SU-DHL-6 (cell line): Measurements from ENCODE around the gene C16orf78.

Source experiments
- H2AFZ ChIP-seq: fragments of 200-600 bp; sonication (generic); 2 replicates; pipeline ENCODE4 v1.6.1; 2014; ENCODE audit warnings: low read depth, mild to moderate bottlenecking, moderate library complexity, mixed read lengths, antibody characterized with exemption, low read length; ENCODE audit not compliant: severe bottlenecking
- H3F3A ChIP-seq: fragments of 200-600 bp; shearing (Covaris generic); 2 replicates; pipeline ENCODE4 v1.6.0; 2016; ENCODE audit warnings: antibody characterized with exemption, mild to moderate bottlenecking; ENCODE audit not compliant: insufficient read depth
- H3K27ac ChIP-seq: fragments of 200-600 bp; sonication (generic); 2 replicates; pipeline ENCODE4 v1.5.1; 2016; ENCODE audit warnings: low read depth, mild to moderate bottlenecking, low read length, moderate library complexity, mixed read lengths
- H3K27me3 ChIP-seq: fragments of 200-600 bp; sonication (generic), shearing (Covaris generic); 2 replicates; pipeline ENCODE4 v1.6.0; 2014; ENCODE audit warnings: mild to moderate bottlenecking, low read length
- H3K36me3 ChIP-seq: fragments of 200-600 bp; sonication (generic); 2 replicates; pipeline ENCODE4 v1.6.1; 2014; ENCODE audit warnings: mild to moderate bottlenecking, low read length, mixed read lengths
- H3K4me2 ChIP-seq: fragments of 300-600, 200-600 bp; shearing (Covaris generic), sonication (generic); 2 replicates; pipeline ENCODE4 v1.6.0; 2014; ENCODE audit warnings: low read length, low read depth, mild to moderate bottlenecking; ENCODE audit not compliant: poor library complexity, severe bottlenecking
- H3K4me3 ChIP-seq: fragments of 200-600 bp; sonication (generic); 2 replicates; pipeline ENCODE4 v1.5.1; 2014; ENCODE audit warnings: antibody characterized with exemption, low read length, mild to moderate bottlenecking, mixed read lengths; ENCODE audit not compliant: insufficient read depth, poor library complexity, severe bottlenecking
- H3K79me2 ChIP-seq: fragments of 200-600 bp; sonication (generic); 2 replicates; pipeline ENCODE4 v1.6.1; 2014; ENCODE audit warnings: mild to moderate bottlenecking, low read length, moderate library complexity; ENCODE audit not compliant: insufficient read depth
- H3K9ac ChIP-seq: fragments of 200-600 bp; sonication (generic); 2 replicates; pipeline ENCODE4 v1.7.0; 2014; ENCODE audit warnings: mild to moderate bottlenecking, low read length
- H3K9me2 ChIP-seq: fragments of 200-600 bp; sonication (generic); replicated peaks from 2 replicates; pipeline ENCODE4 v1.6.1; 2014; ENCODE audit warnings: low read length; ENCODE audit not compliant: insufficient read depth
- H3K9me3 ChIP-seq: fragments of 200-600 bp; sonication (generic); 2 replicates; pipeline ENCODE4 v1.6.1; 2014; ENCODE audit warnings: low read length, mixed read lengths; ENCODE audit not compliant: insufficient read depth
- H4K20me1 ChIP-seq: fragments of 200-600 bp; sonication (generic); 2 replicates; pipeline ENCODE4 v1.6.1; 2014; ENCODE audit warnings: low read depth, mild to moderate bottlenecking, antibody characterized with exemption, low read length, moderate library complexity, mixed read lengths
- EZH2phosphoT487 ChIP-seq: fragments of 200-600 bp; sonication (generic), shearing (Covaris generic); conservative IDR thresholded peaks from 2 replicates; pipeline ENCODE4 v1.6.1; 2018; ENCODE audit warnings: mild to moderate bottlenecking, antibody characterized with exemption, low read length, moderate library complexity, mixed read lengths
- TF ChIP-seq, protein P1 (sequence below): fragments of 200-600 bp; sonication (generic); IDR thresholded peaks from one replicate; pipeline ENCODE4 v1.5.1; 2017; ENCODE audit warnings: antibody characterized with exemption, mild to moderate bottlenecking, low read length, moderate library complexity; ENCODE audit not compliant: insufficient read depth, poor library complexity, severe bottlenecking

C16orf78 gene

DNA sequence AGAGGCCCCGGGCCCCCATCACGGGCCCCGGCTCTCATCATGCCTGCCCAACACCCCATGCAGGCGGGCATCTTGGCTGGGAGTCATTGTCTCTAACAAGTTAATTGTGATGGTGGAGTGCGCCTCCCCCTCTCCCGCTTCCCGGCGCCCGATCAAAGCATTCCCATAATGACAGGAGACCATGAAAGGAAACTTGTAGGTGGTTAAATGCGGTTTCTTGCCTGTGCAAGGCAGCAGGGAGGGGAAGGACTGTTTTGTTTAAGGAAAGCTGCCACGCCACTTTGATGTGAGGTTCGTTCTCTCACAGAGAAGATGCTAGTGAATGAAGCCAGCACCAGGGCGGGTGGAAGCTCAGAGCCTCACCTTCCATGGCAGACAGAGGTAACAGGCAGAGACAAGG is 45.4 kb downstream of the C16orf78 start:
- H3K9ac ChIP-seq: no peak overlapping the region
- H3K4me2 ChIP-seq: no peak overlapping the region
- no peaks in the 10 kb centered on the region for H3K79me2 ChIP-seq
- H3K36me3 ChIP-seq: no peaks in the 10 kb centered on the region
- H3K27ac ChIP-seq: no peak overlapping the region
- TF ChIP-seq, protein P1, sequence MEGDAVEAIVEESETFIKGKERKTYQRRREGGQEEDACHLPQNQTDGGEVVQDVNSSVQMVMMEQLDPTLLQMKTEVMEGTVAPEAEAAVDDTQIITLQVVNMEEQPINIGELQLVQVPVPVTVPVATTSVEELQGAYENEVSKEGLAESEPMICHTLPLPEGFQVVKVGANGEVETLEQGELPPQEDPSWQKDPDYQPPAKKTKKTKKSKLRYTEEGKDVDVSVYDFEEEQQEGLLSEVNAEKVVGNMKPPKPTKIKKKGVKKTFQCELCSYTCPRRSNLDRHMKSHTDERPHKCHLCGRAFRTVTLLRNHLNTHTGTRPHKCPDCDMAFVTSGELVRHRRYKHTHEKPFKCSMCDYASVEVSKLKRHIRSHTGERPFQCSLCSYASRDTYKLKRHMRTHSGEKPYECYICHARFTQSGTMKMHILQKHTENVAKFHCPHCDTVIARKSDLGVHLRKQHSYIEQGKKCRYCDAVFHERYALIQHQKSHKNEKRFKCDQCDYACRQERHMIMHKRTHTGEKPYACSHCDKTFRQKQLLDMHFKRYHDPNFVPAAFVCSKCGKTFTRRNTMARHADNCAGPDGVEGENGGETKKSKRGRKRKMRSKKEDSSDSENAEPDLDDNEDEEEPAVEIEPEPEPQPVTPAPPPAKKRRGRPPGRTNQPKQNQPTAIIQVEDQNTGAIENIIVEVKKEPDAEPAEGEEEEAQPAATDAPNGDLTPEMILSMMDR: no peak
- TF ChIP-seq EZH2phosphoT487: no peak
- no peak overlapping the region for H3K4me3 ChIP-seq
- no peaks in the 10 kb centered on the region for H3K9me2 ChIP-seq
- no peaks in the 10 kb centered on the region for H3F3A ChIP-seq
- no peaks in the 10 kb centered on the region for H4K20me1 ChIP-seq
- no peaks in the 10 kb centered on the region for H3K9me3 ChIP-seq
- H3K27me3 ChIP-seq: 0 out of 2 replicates have a peak, but pooled peaks cover 3% of the 10 kb centered on the region
- H2AFZ ChIP-seq: no peak overlapping the region

DNA sequence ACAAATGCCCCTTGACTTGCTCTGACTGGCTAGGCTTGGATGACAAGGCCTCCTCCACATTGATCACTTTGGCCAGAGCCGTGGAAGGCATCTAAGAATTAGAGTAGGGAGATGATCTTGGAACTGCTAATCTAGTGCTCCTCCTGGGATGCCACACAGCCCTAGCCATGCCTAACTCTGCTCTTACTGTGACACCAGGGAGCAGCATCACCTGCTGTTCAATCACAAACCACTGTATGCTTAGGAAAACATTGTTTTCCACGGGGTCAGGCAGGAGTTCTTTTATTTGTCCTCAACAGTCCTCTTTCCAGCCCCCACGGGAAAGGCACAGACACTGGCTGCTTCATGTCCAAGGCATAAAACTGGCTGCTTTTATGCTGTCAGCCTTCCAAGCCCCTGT is 46.3 kb downstream of the C16orf78 start:
- H4K20me1 ChIP-seq: no peaks in the 10 kb centered on the region
- H3K4me3 ChIP-seq: no peak overlapping the region
- H3K27ac ChIP-seq: no peak overlapping the region
- no peak overlapping the region for H3K4me2 ChIP-seq
- no peak overlapping the region for H2AFZ ChIP-seq
- H3K27me3 ChIP-seq: 0 out of 2 replicates have a peak, but pooled peaks cover 3% of the 10 kb centered on the region
- no peaks in the 10 kb centered on the region for H3K9me3 ChIP-seq
- no peaks in the 10 kb centered on the region for H3F3A ChIP-seq
- H3K9ac ChIP-seq: no peak overlapping the region
- H3K9me2 ChIP-seq: no peaks in the 10 kb centered on the region
- no peaks in the 10 kb centered on the region for H3K36me3 ChIP-seq
- H3K79me2 ChIP-seq: no peaks in the 10 kb centered on the region
- no peak for TF ChIP-seq EZH2phosphoT487
- TF ChIP-seq, protein P1: no peak

DNA sequence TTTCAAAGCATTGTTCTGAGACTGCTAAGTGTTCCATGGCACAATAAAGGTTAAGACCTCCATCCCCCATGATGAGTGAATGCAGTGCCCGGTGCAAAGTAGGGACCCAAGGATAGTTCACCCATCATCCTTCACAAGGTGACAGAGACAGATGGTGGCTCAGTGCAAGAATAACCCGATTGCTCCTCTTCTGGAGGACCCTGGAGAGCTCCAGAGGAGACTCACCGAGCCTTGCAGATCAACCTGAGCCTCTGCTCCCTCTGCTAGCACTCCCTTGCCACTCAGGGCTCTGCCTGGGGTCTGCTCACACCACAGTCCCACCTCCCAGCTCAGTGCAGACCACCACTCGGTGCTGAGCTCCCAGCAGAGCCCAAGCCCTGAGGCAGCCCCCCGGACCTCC is 49.3 kb downstream of the C16orf78 start:
- Histone ChIP-seq H3K9ac (no peak overlapping the region), H3K9me3 (no peaks in the 10 kb centered on the region), H3K79me2 (no peaks in the 10 kb centered on the region), H3K36me3 (no peaks in the 10 kb centered on the region), H3K27me3 (0 out of 2 replicates have a peak, but pooled peaks cover 3% of the 10 kb centered on the region), H3F3A (no peaks in the 10 kb centered on the region), H3K4me2 (no peak overlapping the region), H3K9me2 (no peaks in the 10 kb centered on the region), H2AFZ (no peak overlapping the region), H4K20me1 (no peaks in the 10 kb centered on the region), H3K27ac (no peak overlapping the region), H3K4me3 (no peak overlapping the region)
- TF ChIP-seq, protein P1: no peak
- TF ChIP-seq EZH2phosphoT487: no peak
